Endodermal cell (in vitro differentiated cells): ENCODE measurements around the gene HELZ2. TPM values are rescaled to one million over a fixed set of nuclear protein-coding genes. Genes with fewer than 3 reads are reported as not detected.

Source experiments
- DNase-seq: peaks from one replicate; pipeline ENCODE4 v3.0.0-alpha.2; 2017
- H3K27ac ChIP-seq: 2 replicates; pipeline ENCODE4 v1.5.1; 2013; ENCODE audit warnings: mild to moderate bottlenecking, low read depth, low read length, moderate library complexity
- H3K27me3 ChIP-seq: 2 replicates; pipeline ENCODE4 v1.6.1; 2013; ENCODE audit warnings: mild to moderate bottlenecking, low read length, moderate library complexity; ENCODE audit not compliant: insufficient read depth, control insufficient read depth, poor library complexity, severe bottlenecking
- H3K36me3 ChIP-seq: 2 replicates; pipeline ENCODE4 v1.7.0; 2013; ENCODE audit warnings: mild to moderate bottlenecking, low read length, moderate library complexity; ENCODE audit not compliant: control insufficient read depth, insufficient read depth
- H3K4me1 ChIP-seq: one replicate; pipeline ENCODE4 v1.7.0; 2013; ENCODE audit warnings: low read length; ENCODE audit not compliant: control insufficient read depth, insufficient read depth
- H3K4me3 ChIP-seq: 2 replicates; pipeline ENCODE4 v1.5.1; 2013; ENCODE audit warnings: mild to moderate bottlenecking, low read length, moderate library complexity
- H3K9ac ChIP-seq: 2 replicates; pipeline ENCODE4 v1.6.1; 2013; ENCODE audit warnings: mild to moderate bottlenecking, low read length, moderate library complexity; ENCODE audit not compliant: poor library complexity, severe bottlenecking; ENCODE audit errors: extremely low read depth
- H3K9me3 ChIP-seq: 2 replicates; pipeline ENCODE4 v1.6.1; 2013; ENCODE audit warnings: mild to moderate bottlenecking, low read length, moderate library complexity; ENCODE audit not compliant: control insufficient read depth
- H3K27ac Mint-ChIP-seq: 2 replicates; pipeline ENCODE4 v1.8.0; 2020; ENCODE audit warnings: mixed read lengths
- H3K27me3 Mint-ChIP-seq: 2 replicates; pipeline ENCODE4 v1.8.0; 2021; ENCODE audit warnings: mild to moderate bottlenecking, mixed read lengths; ENCODE audit not compliant: insufficient read depth
- H3K36me3 Mint-ChIP-seq: 2 replicates; pipeline ENCODE4 v1.8.0; 2020; ENCODE audit warnings: low read depth, mixed read lengths
- H3K4me1 Mint-ChIP-seq: 2 replicates; pipeline ENCODE4 v1.8.0; 2020; ENCODE audit warnings: mixed read lengths
- H3K4me3 Mint-ChIP-seq: 2 replicates; pipeline ENCODE4 v1.8.0; 2020; ENCODE audit warnings: mild to moderate bottlenecking, moderate library complexity, mixed read lengths
- H3K9me3 Mint-ChIP-seq: 2 replicates; pipeline ENCODE4 v1.8.0; 2020; ENCODE audit warnings: mild to moderate bottlenecking, mixed read lengths
- WGBS, 2 experiments: methylation state at CpG; one replicate each; pipeline versions ENCODE4 v1.1.5 to v1.1.7; 2013; ENCODE audit warnings: missing lambda C conversion rate in 2 of 2, mixed read lengths in 1 of 2; ENCODE audit not compliant: insufficient coverage in 1 of 2, insufficient read length in 1 of 2; 5-methylcytosine and 5-hydroxymethylcytosine counted together
- total RNA-seq, 2 donors: library from RNA; stranded (reverse); fragmentation: NEBNext Ultra II Directional in 1 of 2; extraction: Animal tissue kit (Norgen Biotek cat#: 25700) in 1 of 2; gene quantifications; 2 replicates in 1 of 2; 3 replicates in 1 of 2; pipeline ENCODE4 v1.2.1, GENCODE V29; 2021
- TF ChIP-seq, protein P1 (sequence below): fragments of 200-600 bp; sonication (generic); conservative IDR thresholded peaks from 2 replicates; pipeline ENCODE4 v1.5.0; 2021; ENCODE audit warnings: antibody characterized with exemption, mild to moderate bottlenecking

HELZ2 gene
- total RNA-seq, 2 donors from 2014 or later: 34.5 to 37.0 TPM

DNA sequence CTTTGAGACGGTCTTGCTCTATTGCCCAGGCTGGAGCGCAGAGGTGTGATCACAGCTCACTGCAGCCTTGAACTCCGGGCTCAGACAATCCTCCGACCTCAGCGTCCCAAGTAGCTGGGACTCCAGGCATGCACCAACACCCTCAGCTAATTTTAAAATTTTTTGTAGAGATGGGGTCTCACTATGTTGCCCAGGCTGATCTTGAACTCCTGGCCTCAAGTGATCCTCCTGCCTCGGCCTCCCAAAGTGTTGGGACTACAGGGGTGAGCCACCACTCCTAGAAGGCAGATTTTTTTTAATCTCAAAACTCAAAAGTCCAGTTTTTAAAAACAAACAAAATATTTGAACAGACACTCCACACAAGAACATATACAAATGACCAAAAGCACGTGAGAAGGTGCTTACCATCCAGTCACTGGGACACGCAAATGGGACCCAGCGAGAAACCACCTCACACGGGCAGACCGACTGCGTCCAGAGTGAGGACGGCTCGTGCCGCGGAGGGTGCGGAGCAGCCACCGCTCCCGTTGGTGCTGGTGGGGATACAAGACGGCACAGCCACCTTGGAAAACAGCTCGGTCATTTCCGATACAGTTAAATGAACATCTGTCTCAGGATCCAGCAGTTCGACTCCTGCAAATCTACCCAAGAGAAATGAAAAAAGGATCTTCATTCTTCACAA, 8.5 kb upstream of the HELZ2 start:
- H3K9me3 ChIP-seq: no peaks in the 10 kb centered on the region
- no peak overlapping the region for H3K27ac ChIP-seq
- no peaks in the 10 kb centered on the region for H3K4me1 ChIP-seq
- Mint-ChIP-seq H3K4me1 (peaks cover 3% of the 10 kb centered on the region), H3K4me3 (no peak overlapping the region), H3K36me3 (no peaks in the 10 kb centered on the region), H3K27ac (peak overlapping the region; percentile 38), H3K27me3 (no peaks in the 10 kb centered on the region), H3K9me3 (no peaks in the 10 kb centered on the region)
- no peaks in the 10 kb centered on the region for H3K36me3 ChIP-seq
- TF ChIP-seq, protein P1, sequence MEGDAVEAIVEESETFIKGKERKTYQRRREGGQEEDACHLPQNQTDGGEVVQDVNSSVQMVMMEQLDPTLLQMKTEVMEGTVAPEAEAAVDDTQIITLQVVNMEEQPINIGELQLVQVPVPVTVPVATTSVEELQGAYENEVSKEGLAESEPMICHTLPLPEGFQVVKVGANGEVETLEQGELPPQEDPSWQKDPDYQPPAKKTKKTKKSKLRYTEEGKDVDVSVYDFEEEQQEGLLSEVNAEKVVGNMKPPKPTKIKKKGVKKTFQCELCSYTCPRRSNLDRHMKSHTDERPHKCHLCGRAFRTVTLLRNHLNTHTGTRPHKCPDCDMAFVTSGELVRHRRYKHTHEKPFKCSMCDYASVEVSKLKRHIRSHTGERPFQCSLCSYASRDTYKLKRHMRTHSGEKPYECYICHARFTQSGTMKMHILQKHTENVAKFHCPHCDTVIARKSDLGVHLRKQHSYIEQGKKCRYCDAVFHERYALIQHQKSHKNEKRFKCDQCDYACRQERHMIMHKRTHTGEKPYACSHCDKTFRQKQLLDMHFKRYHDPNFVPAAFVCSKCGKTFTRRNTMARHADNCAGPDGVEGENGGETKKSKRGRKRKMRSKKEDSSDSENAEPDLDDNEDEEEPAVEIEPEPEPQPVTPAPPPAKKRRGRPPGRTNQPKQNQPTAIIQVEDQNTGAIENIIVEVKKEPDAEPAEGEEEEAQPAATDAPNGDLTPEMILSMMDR: no peak
- 90 to 99% methylated on average over 23 of the region's 23 CpGs for WGBS, 2 experiments
- DNase-seq: no peak
- H3K4me3 ChIP-seq: no peak overlapping the region
- H3K27me3 ChIP-seq: no peaks in the 10 kb centered on the region
- H3K9ac ChIP-seq: no peak overlapping the region

DNA sequence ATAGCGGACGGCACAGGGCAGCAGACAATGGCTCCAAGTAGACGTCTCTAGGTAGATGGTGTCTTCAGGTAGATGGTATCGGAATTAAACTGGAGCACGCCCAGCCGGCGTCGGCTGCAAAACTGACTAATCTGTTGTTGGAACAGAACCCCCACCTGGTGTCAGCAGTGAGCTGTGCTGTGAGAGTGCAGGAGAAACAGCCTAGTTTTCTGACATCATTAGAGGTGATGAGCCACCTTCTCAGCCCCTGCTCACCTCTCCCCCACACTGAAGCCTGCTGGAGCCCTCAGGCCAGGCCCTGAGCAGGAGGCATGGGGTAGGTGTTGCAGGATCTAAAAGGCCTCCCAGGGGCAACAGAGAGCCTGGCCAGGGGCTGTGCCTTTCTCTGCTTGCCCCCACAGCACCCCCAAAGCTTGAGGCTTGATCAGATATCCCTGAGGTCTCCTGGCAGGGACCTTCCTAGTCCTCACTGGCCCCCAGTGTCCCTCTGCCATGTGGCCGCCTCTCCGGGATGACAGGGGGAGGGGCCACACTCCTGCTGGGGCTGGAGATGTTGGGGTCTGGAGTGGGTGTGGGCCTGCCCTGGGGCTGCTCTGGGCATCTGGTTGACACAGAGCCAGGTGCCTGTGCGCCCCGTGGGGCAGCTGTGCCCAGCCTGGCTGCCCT, 6.9 kb upstream of the HELZ2 start:
- DNase-seq: peak; percentile 67
- WGBS, 2 experiments: 84 to 89% methylated on average over 10 to 12 of the region's 12 CpGs
- Mint-ChIP-seq H3K36me3 (no peaks in the 10 kb centered on the region), H3K4me3 (no peak overlapping the region), H3K9me3 (no peaks in the 10 kb centered on the region), H3K27ac (no peak overlapping the region), H3K4me1 (no peaks in the 10 kb centered on the region), H3K27me3 (no peaks in the 10 kb centered on the region)
- no peaks in the 10 kb centered on the region for H3K4me1 ChIP-seq
- H3K9me3 ChIP-seq: no peaks in the 10 kb centered on the region
- no peak overlapping the region for H3K27ac ChIP-seq
- H3K36me3 ChIP-seq: no peaks in the 10 kb centered on the region
- H3K4me3 ChIP-seq: no peak overlapping the region
- TF ChIP-seq, protein P1: peak; percentile 67
- H3K27me3 ChIP-seq: no peaks in the 10 kb centered on the region
- H3K9ac ChIP-seq: no peak overlapping the region

DNA sequence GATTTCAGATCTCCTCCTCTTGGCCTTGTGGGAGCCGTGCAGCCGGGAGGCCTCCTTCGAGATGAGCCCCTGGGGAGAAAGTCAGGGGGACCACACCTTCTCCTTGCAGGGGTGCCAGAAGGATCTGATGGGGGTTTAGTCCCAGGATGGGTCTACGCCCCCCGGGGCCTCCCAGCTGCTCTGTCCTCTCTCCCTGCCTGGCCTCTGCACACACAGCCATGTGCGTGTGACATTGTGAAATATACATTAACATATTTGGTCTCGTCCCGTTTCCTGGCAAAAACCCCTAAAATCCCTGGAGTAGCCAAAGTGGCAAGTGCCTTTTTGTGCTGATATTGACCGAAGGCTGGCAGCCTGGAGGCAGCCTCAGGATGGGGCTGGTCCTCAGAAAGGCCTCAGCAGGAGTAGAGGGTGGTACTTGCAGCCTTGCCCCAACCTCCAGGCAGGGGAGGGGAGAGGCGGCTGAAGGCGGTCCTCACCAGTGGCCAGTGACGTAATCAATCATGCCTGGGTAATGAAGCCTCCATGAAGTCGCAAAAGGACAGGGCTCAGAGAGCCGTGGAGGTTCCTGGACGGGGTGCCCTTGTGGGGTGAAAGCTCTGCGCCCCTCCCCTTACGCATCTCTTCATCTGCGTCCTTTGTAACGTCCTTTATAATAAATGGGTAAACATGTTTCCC, 5.1 kb upstream of the HELZ2 start:
- no peaks in the 10 kb centered on the region for H3K9me3 Mint-ChIP-seq
- H3K27me3 Mint-ChIP-seq: no peaks in the 10 kb centered on the region
- H3K36me3 Mint-ChIP-seq: no peaks in the 10 kb centered on the region
- H3K4me1 ChIP-seq: no peaks in the 10 kb centered on the region
- H3K27ac Mint-ChIP-seq: no peak overlapping the region
- H3K9me3 ChIP-seq: no peaks in the 10 kb centered on the region
- TF ChIP-seq, protein P1: no peak
- WGBS, 2 experiments: 88 to 91% methylated on average over 15 to 19 of the region's 19 CpGs
- H3K27me3 ChIP-seq: no peaks in the 10 kb centered on the region
- DNase-seq: no peak
- H3K9ac ChIP-seq: no peak overlapping the region
- H3K27ac ChIP-seq: no peak overlapping the region
- H3K4me3 ChIP-seq: no peak overlapping the region
- H3K36me3 ChIP-seq: no peaks in the 10 kb centered on the region
- H3K4me1 Mint-ChIP-seq: no peaks in the 10 kb centered on the region
- no peak overlapping the region for H3K4me3 Mint-ChIP-seq
